IMR-90 (cell line): Measurements from ENCODE around the gene EEIG2. TPM values are rescaled to one million over a fixed set of nuclear protein-coding genes. Genes with fewer than 3 reads are reported as not detected.

Source experiments
- ATAC-seq: fragments of 200-7000 bp; cut with Tn5 transposase; 2 replicates; pipeline ENCODE4 v1.9.1; 2020; ENCODE audit warnings: low read depth, mild to moderate bottlenecking, moderate library complexity
- BruUV-seq: library from RNA; stranded (reverse); fragments of 400-500 nt; replicated peaks from 2 replicates; lab custom pipeline; 2021; lab: Mats Ljungman, UMichigan
- CTCF ChIA-PET: fragments of 300-600 bp; formaldehyde crosslinking; extraction: SDS; loops from one replicate; lab custom pipeline; 2021; ENCODE audit warnings: antibody characterized with exemption; lab: Yijun Ruan, JAX
- POLR2A ChIA-PET: fragments of 300-600 bp; sonication (Branson Sonifier 250); formaldehyde crosslinking; loops from one replicate; lab custom pipeline; 2022; ENCODE audit warnings: antibody characterized with exemption; ENCODE audit not compliant: unreplicated experiment; lab: Charles Lee
- DNase-seq: peaks from one replicate; pipeline ENCODE4 v3.0.0; 2013
- H2AFZ ChIP-seq: replicated peaks from 2 replicates; pipeline ENCODE3; 2013; ENCODE audit warnings: low read length, mild to moderate bottlenecking; ENCODE audit not compliant: poor library complexity
- H2AK5ac ChIP-seq: 2 replicates; pipeline ENCODE4 v1.6.1; 2013; ENCODE audit warnings: low read depth, low read length, inconsistent platforms
- H2AK9ac ChIP-seq: replicated peaks from 2 replicates; pipeline ENCODE3; 2013; ENCODE audit warnings: mild to moderate bottlenecking, low read depth, low read length, moderate library complexity; ENCODE audit not compliant: poor library complexity
- H2BK120ac ChIP-seq: 2 replicates; pipeline ENCODE4 v1.6.1; 2013; ENCODE audit warnings: low read depth, low read length, inconsistent platforms
- H2BK15ac ChIP-seq: 3 replicates; pipeline ENCODE4 v1.6.1; 2013; ENCODE audit warnings: low read depth, low read length, inconsistent platforms
- H2BK20ac ChIP-seq: 2 replicates; pipeline ENCODE4 v1.6.1; 2013; ENCODE audit warnings: low read depth, mild to moderate bottlenecking, inconsistent platforms, low read length, moderate library complexity
- H2BK5ac ChIP-seq: 2 replicates; pipeline ENCODE4 v1.6.1; 2013; ENCODE audit warnings: mild to moderate bottlenecking, low read depth, low read length, inconsistent platforms; ENCODE audit not compliant: poor library complexity, severe bottlenecking
- H3K14ac ChIP-seq: replicated peaks from 2 replicates; pipeline ENCODE4 v1.6.1; 2013; ENCODE audit warnings: low read depth, low read length, inconsistent platforms
- H3K18ac ChIP-seq: 2 replicates; pipeline ENCODE4 v1.6.1; 2013; ENCODE audit warnings: low read depth, low read length, control low read depth
- H3K23ac ChIP-seq: 2 replicates; pipeline ENCODE4 v1.6.1; 2013; ENCODE audit warnings: low read depth, low read length, inconsistent platforms
- H3K27ac ChIP-seq: 2 replicates; pipeline ENCODE4 v1.5.1; 2013; ENCODE audit warnings: mild to moderate bottlenecking, control low read depth, low read length; ENCODE audit not compliant: insufficient read depth
- H3K27me3 ChIP-seq: 2 replicates; pipeline ENCODE4 v1.6.1; 2013; ENCODE audit warnings: low read length; ENCODE audit not compliant: control insufficient read depth, insufficient read depth
- H3K36me3 ChIP-seq: 2 replicates; pipeline ENCODE4 v1.6.1; 2013; ENCODE audit warnings: low read length, mixed read lengths; ENCODE audit not compliant: control insufficient read depth, insufficient read depth
- H3K4ac ChIP-seq: 2 replicates; pipeline ENCODE4 v1.6.1; 2013; ENCODE audit warnings: low read depth, low read length, inconsistent platforms
- H3K4me1 ChIP-seq: 2 replicates; pipeline ENCODE4 v1.6.1; 2013; ENCODE audit warnings: low read length, mixed read lengths; ENCODE audit not compliant: control insufficient read depth, insufficient read depth
- H3K4me2 ChIP-seq: 2 replicates; pipeline ENCODE4 v1.6.1; 2013; ENCODE audit warnings: low read depth, mild to moderate bottlenecking, control low read depth, low read length, moderate library complexity
- H3K4me3 ChIP-seq: 2 replicates; pipeline ENCODE4 v1.5.1; 2013; ENCODE audit warnings: low read depth, mild to moderate bottlenecking, control low read depth, low read length, moderate library complexity; ENCODE audit not compliant: insufficient read depth
- H3K56ac ChIP-seq: 2 replicates; pipeline ENCODE4 v1.6.1; 2013; ENCODE audit warnings: low read length, inconsistent platforms; ENCODE audit not compliant: insufficient read depth; ENCODE audit errors: extremely low read depth
- H3K79me1 ChIP-seq, 2 experiments: 2 replicates each; pipeline ENCODE4 v1.6.1; 2013; ENCODE audit warnings: low read length in 2 of 2, inconsistent platforms in 1 of 2, low read depth in 1 of 2
- H3K9ac ChIP-seq: 2 replicates; pipeline ENCODE4 v1.6.1; 2013; ENCODE audit warnings: low read depth, low read length, control low read depth
- H3K9me1 ChIP-seq: 2 replicates; pipeline ENCODE4 v1.6.1; 2013; ENCODE audit warnings: low read length, inconsistent platforms; ENCODE audit not compliant: insufficient read depth
- H3K9me3 ChIP-seq: 2 replicates; pipeline ENCODE4 v1.6.1; 2013; ENCODE audit warnings: low read length; ENCODE audit not compliant: control insufficient read depth, insufficient read depth
- H4K20me1 ChIP-seq: 2 replicates; pipeline ENCODE4 v1.6.1; 2013; ENCODE audit warnings: low read length, inconsistent platforms; ENCODE audit not compliant: insufficient read depth
- H4K5ac ChIP-seq: 2 replicates; pipeline ENCODE4 v1.6.1; 2013; ENCODE audit warnings: mild to moderate bottlenecking, low read depth, low read length, control low read depth
- H4K8ac ChIP-seq, 2 experiments: 2 replicates each; pipeline ENCODE4 v1.6.1; 2013; ENCODE audit warnings: low read depth in 2 of 2, low read length in 2 of 2, control low read depth in 1 of 2, inconsistent platforms in 1 of 2
- H4K91ac ChIP-seq: 2 replicates; pipeline ENCODE4 v1.6.1; 2013; ENCODE audit warnings: low read depth, low read length, inconsistent platforms; ENCODE audit not compliant: insufficient read depth
- BHLHE40 ChIP-seq: fragments of 150-350 bp; IDR thresholded peaks from 2 replicates; pipeline ENCODE4 v1.6.1; 2016; ENCODE audit warnings: mild to moderate bottlenecking, low read depth, low read length
- CEBPB ChIP-seq: IDR thresholded peaks from 2 replicates; pipeline ENCODE4 v1.6.1; 2012; ENCODE audit warnings: low read depth, low read length, improper control_type of control experiment
- CHD1 ChIP-seq: IDR thresholded peaks from 2 replicates; pipeline ENCODE4 v1.6.1; 2012; ENCODE audit warnings: low read depth, low read length, improper control_type of control experiment
- CTCF ChIP-seq: conservative IDR thresholded peaks from 2 replicates; pipeline ENCODE4 v1.5.1; 2012; ENCODE audit warnings: mild to moderate bottlenecking, low read depth, low read length, improper control_type of control experiment
- ELK1 ChIP-seq: fragments of 150-350 bp; IDR thresholded peaks from 2 replicates; pipeline ENCODE4 v1.6.1; 2016; ENCODE audit warnings: low read depth, mild to moderate bottlenecking, low read length, moderate library complexity, borderline replicate concordance
- FOS ChIP-seq: fragments of 150-350 bp; IDR thresholded peaks from 2 replicates; pipeline ENCODE4 v1.6.1; 2016; ENCODE audit warnings: low read depth, low read length
- MAFK ChIP-seq: IDR thresholded peaks from 2 replicates; pipeline ENCODE4 v1.6.1; 2012; ENCODE audit warnings: low read depth, low read length, improper control_type of control experiment
- MAZ ChIP-seq: IDR thresholded peaks from 2 replicates; pipeline ENCODE4 v1.6.1; 2012; ENCODE audit warnings: low read depth, mild to moderate bottlenecking, low read length, improper control_type of control experiment, moderate library complexity, borderline replicate concordance
- MXI1 ChIP-seq: IDR thresholded peaks from 2 replicates; pipeline ENCODE4 v1.6.1; 2012; ENCODE audit warnings: low read depth, mild to moderate bottlenecking, low read length, moderate library complexity, borderline replicate concordance
- NFE2L2 ChIP-seq: fragments of 150-350 bp; IDR thresholded peaks from 2 replicates; pipeline ENCODE4 v1.6.1; 2016; ENCODE audit warnings: low read depth, mild to moderate bottlenecking, low read length
- POLR2A ChIP-seq: IDR thresholded peaks from 2 replicates; pipeline ENCODE4 v1.6.1; 2012; ENCODE audit warnings: mild to moderate bottlenecking, low read depth, low read length
- RAD21 ChIP-seq: IDR thresholded peaks from 2 replicates; pipeline ENCODE4 v1.6.1; 2012; ENCODE audit warnings: low read length, improper control_type of control experiment
- RCOR1 ChIP-seq: IDR thresholded peaks from 2 replicates; pipeline ENCODE4 v1.6.1; 2012; ENCODE audit warnings: mild to moderate bottlenecking, low read length, improper control_type of control experiment; ENCODE audit not compliant: insufficient replicate concordance
- RFX5 ChIP-seq: IDR thresholded peaks from 2 replicates; pipeline ENCODE4 v1.8.0; 2012; ENCODE audit warnings: low read depth, mild to moderate bottlenecking, low read length, moderate library complexity
- SMC3 ChIP-seq: fragments of 150-350 bp; IDR thresholded peaks from 2 replicates; pipeline ENCODE4 v1.6.1; 2016; ENCODE audit warnings: low read depth, mild to moderate bottlenecking, antibody characterized with exemption, low read length, moderate library complexity
- USF2 ChIP-seq: fragments of 150-350 bp; IDR thresholded peaks from 2 replicates; pipeline ENCODE4 v1.6.1; 2017; ENCODE audit warnings: mild to moderate bottlenecking, antibody characterized with exemption, low read length, low read depth
- WGBS, 2 experiments: methylation state at CpG; one replicate each; pipeline versions ENCODE4 v1.1.5 to v1.1.7; 2013; ENCODE audit warnings: missing lambda C conversion rate in 2 of 2; ENCODE audit not compliant: insufficient read length in 1 of 2; ENCODE audit errors: extremely low coverage in 2 of 2; 5-methylcytosine and 5-hydroxymethylcytosine counted together
- dilution Hi-C: fragments of 300-500 bp; cut with HindIII; formaldehyde crosslinking; loops from one replicate; pipeline ENCODE4 v1.14.3; 2018; ENCODE audit warnings: low sequenced_read_pairs; ENCODE audit not compliant: unreplicated experiment
- in situ Hi-C: fragments of 300-500 bp; cut with MboI; formaldehyde crosslinking; loops from 3 replicates; pipeline ENCODE4 v1.14.3; 2019; ENCODE audit warnings: low sequenced_read_pairs, inconsistent platforms, mixed read lengths
- intact Hi-C: fragments of 100-400 bp; cut with micrococcal nuclease; formaldehyde crosslinking; loops from 2 replicates; pipeline ENCODE4 v1.10.0; 2022
- polyA plus RNA-seq, 3 experiments: library from polyadenylated mRNA; depleted of rRNA; stranded (reverse); fragments of >200 nt; gene quantifications; 2 replicates each; pipeline ENCODE4 v1.2.3, GENCODE V29; 2012; ENCODE audit warnings: low replicate concordance in 1 of 3
- total RNA-seq: library from RNA; depleted of rRNA; stranded (reverse); fragments of >200 nt; gene quantifications from 2 replicates; pipeline ENCODE4 v1.2.3, GENCODE V29; 2012

The EEIG2 gene
- total and polyA plus RNA-seq, 2 of the 4 experiments (the other 2 are of a cell fraction) = 1.7 to 4.8 TPM

GRCh38 chr1:108532730-108533129, 27.2 kb upstream of the EEIG2 start:
- no peaks in the 10 kb centered on the region for H3K79me1 ChIP-seq
- no peak overlapping the region for H2AK5ac ChIP-seq
- H2BK5ac ChIP-seq = no peak overlapping the region
- no peak overlapping the region for H4K5ac ChIP-seq
- in situ Hi-C loops = no loop called here
- H3K4ac ChIP-seq = no peak overlapping the region
- no peak overlapping the region for H2BK20ac ChIP-seq
- POLR2A ChIA-PET = no interaction called here
- no peaks in the 10 kb centered on the region for H3K9me1 ChIP-seq
- H2AK9ac ChIP-seq = no peak overlapping the region
- no peak overlapping the region for H3K23ac ChIP-seq
- H3K4me3 ChIP-seq = no peak overlapping the region
- no peak overlapping the region for H3K4me2 ChIP-seq
- no peak overlapping the region for H4K8ac ChIP-seq
- no peak overlapping the region for H4K91ac ChIP-seq
- H3K9me3 ChIP-seq = no peaks in the 10 kb centered on the region
- intact Hi-C loops = no loop called here
- H3K56ac ChIP-seq = no peak overlapping the region
- peaks cover 5% of the 10 kb centered on the region; the same call in 1 of the 2 replicates for H3K27me3 ChIP-seq
- CTCF ChIA-PET = no interaction called here
- H3K18ac ChIP-seq = no peak overlapping the region
- dilution Hi-C loops = no loop called here
- H3K4me1 ChIP-seq = no peaks in the 10 kb centered on the region
- no peak for ATAC-seq
- 82% methylated on average over 3 of the region's 4 CpGs; no CpG with 5 or more reads in 1 of the 2 experiments for WGBS, 2 experiments
- no TSS peak for BruUV-seq
- H3K36me3 ChIP-seq = no peaks in the 10 kb centered on the region
- no peak overlapping the region for H3K9ac ChIP-seq
- H2AFZ ChIP-seq = no peak overlapping the region
- TF ChIP-seq RCOR1 (no peak), BHLHE40 (no peak), MAZ (no peak), SMC3 (no peak), CTCF (no peak), NFE2L2 (no peak), USF2 (no peak), MXI1 (no peak), CEBPB (no peak), RFX5 (no peak), ELK1 (no peak), FOS (no peak), MAFK (no peak), POLR2A (no peak), CHD1 (no peak), RAD21 (no peak)
- H3K27ac ChIP-seq = no peak overlapping the region
- no peak overlapping the region for H2BK15ac ChIP-seq
- no peak overlapping the region for H3K14ac ChIP-seq
- H4K20me1 ChIP-seq = no peaks in the 10 kb centered on the region
- no peak for DNase-seq
- H2BK120ac ChIP-seq = no peak overlapping the region
